GM21786 (cell line): ENCODE data around the gene CX3CR1.
A peak's percentile ranks its signal among the peaks of the same experiment; 100 is the strongest.

Source experiments
- ATAC-seq: cut with Tn5 transposase; IDR thresholded peaks from one replicate; pipeline ENCODE4 v1.9.1; 2021; ENCODE audit not compliant: unreplicated experiment

The CX3CR1 gene

DNA sequence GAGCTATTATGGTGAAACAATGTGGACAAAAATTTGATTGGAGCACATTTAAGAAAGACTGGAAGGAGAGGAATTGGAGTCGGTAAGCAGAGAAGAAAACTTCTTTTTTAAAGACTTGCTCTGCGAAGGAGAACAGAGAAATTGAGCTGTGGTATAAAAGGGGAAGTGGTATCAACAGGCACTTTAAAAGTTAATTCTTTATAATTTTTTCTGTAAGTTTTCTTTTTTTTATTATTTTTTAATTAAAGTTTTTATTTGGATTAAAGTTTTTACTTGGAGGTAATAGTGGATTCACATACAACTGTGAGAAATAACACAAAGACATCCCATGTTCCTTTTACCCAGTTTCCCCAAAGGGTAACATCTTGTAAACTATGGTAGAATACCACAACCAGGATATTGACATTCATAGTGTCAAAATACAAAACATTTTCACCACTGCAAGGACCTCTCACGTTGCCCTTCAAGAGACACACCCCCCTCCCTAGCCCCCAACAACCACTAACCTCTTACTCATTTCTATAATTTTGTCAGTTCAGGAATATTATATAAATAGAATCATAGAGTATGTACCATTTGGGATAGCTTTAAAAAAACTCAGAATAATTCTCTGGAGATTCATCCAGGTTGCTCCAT lies 53.6 kb downstream of the CX3CR1 start:
- peak; percentile 68 for ATAC-seq

DNA sequence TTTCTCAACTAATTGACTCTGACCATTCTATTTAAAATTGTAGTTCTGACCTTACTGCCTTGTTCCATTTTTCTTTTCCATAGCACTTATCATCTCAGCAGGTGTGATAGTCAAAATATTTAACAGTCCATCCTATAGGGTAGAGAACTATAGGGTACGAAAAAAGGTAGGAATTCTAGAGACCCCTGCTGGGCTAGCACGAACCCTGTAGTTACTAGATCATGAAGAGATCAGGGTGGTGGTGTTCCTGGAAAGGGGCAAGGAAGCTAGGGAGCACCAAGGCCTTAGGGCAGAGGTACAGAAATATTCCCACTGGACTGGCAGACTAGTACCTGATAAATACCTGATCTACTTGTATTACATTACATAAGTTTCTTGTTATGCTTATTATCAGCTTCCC lies 55.5 kb downstream of the CX3CR1 start:
- ATAC-seq: no peak

GRCh38 chr3:39222939-39223338 lies 56.9 kb downstream of the CX3CR1 start:
- no peak for ATAC-seq

GRCh38 chr3:39222462-39222861 lies 57.4 kb downstream of the CX3CR1 start:
- ATAC-seq: no peak

- no peak for ATAC-seq
These were observed 58.7 kb downstream of the CX3CR1 start for GRCh38 chr3:39221141-39221530.

GRCh38 chr3:39220407-39221140 lies 59.3 kb downstream of the CX3CR1 start:
- ATAC-seq: no peak

GRCh38 chr3:39219702-39220101 lies 60.1 kb downstream of the CX3CR1 start:
- ATAC-seq: no peak

GRCh38 chr3:39216176-39216790 lies 63.6 kb downstream of the CX3CR1 start:
- ATAC-seq: peak; percentile 97

GRCh38 chr3:39213613-39214012 lies 66.2 kb downstream of the CX3CR1 start:
- ATAC-seq: no peak
